PC-3 (cell line): Measurements from ENCODE around the gene ELP6. TPM values are rescaled to one million over a fixed set of nuclear protein-coding genes. Genes with fewer than 3 reads are reported as not detected.

Experiments used
- ATAC-seq: fragments of 200-7000 bp; cut with Tn5 transposase; 2 replicates; pipeline ENCODE4 v1.9.1; 2020; ENCODE audit warnings: mild to moderate bottlenecking, moderate library complexity
- BruUV-seq: library from RNA; stranded (reverse); fragments of 400-500 nt; replicated peaks from 2 replicates; lab custom pipeline; 2021; lab: Mats Ljungman, UMichigan
- CTCF ChIA-PET: fragments of 300-600 bp; sonication (Branson Sonifier 250); formaldehyde crosslinking; loops from one replicate; lab custom pipeline; 2022; ENCODE audit warnings: antibody characterized with exemption; lab: Charles Lee
- POLR2A ChIA-PET: fragments of 300-600 bp; sonication (Branson Sonifier 250); formaldehyde crosslinking; loops from one replicate; lab custom pipeline; 2022; ENCODE audit warnings: antibody characterized with exemption; ENCODE audit not compliant: unreplicated experiment; lab: Charles Lee
- DNase-seq: peaks from one replicate; pipeline ENCODE4 v3.0.0-alpha.2; 2015
- H2AFZ ChIP-seq: fragments of 300-600 bp; sonication (generic); 2 replicates; pipeline ENCODE4 v1.6.0; 2016; ENCODE audit warnings: antibody characterized with exemption, low read length
- H3F3A ChIP-seq: fragments of 300-600 bp; sonication (generic); one replicate; pipeline ENCODE4 v1.6.0; 2017; ENCODE audit warnings: antibody characterized with exemption, low read length, control low read depth, mild to moderate bottlenecking; ENCODE audit not compliant: unreplicated experiment
- H3K27ac ChIP-seq: fragments of 300-600 bp; sonication (generic); 2 replicates; pipeline ENCODE4 v1.5.1; 2016; ENCODE audit warnings: mild to moderate bottlenecking, low read length
- H3K27me3 ChIP-seq: fragments of 300-600 bp; sonication (generic); 2 replicates; pipeline ENCODE4 v1.6.1; 2016; ENCODE audit warnings: low read length, mixed read lengths
- H3K36me3 ChIP-seq: fragments of 300-600 bp; sonication (generic); 2 replicates; pipeline ENCODE4 v1.6.1; 2016; ENCODE audit warnings: low read depth, mixed run types, low read length, mixed read lengths
- H3K4me1 ChIP-seq: fragments of 300-600 bp; sonication (generic); 2 replicates; pipeline ENCODE4 v1.5.1; 2016; ENCODE audit warnings: low read length; ENCODE audit not compliant: insufficient read depth
- H3K4me2 ChIP-seq: fragments of 300-600 bp; sonication (generic); 2 replicates; pipeline ENCODE4 v1.6.0; 2016; ENCODE audit warnings: low read length
- H3K4me3 ChIP-seq: fragments of 300-600 bp; sonication (generic); 2 replicates; pipeline ENCODE4 v1.5.1; 2016; ENCODE audit warnings: mild to moderate bottlenecking, low read length, mixed read lengths
- H3K79me2 ChIP-seq: fragments of 300-600 bp; sonication (generic); 2 replicates; pipeline ENCODE4 v1.6.1; 2017; ENCODE audit warnings: low read length, mixed read lengths
- H3K9ac ChIP-seq: fragments of 300-600 bp; sonication (generic); 2 replicates; pipeline ENCODE4 v1.6.0; 2016; ENCODE audit warnings: mild to moderate bottlenecking, low read length
- H3K9me2 ChIP-seq: fragments of 300-600 bp; sonication (generic); replicated peaks from 2 replicates; pipeline ENCODE4 v1.6.1; 2016; ENCODE audit warnings: mixed run types, low read length, mixed read lengths
- H3K9me3 ChIP-seq: fragments of 300-600 bp; sonication (generic); 2 replicates; pipeline ENCODE4 v1.6.1; 2016; ENCODE audit warnings: low read length, mixed read lengths
- H4K20me1 ChIP-seq: fragments of 300-600 bp; sonication (generic); 2 replicates; pipeline ENCODE4 v1.6.1; 2016; ENCODE audit warnings: low read length, mixed read lengths
- CTCF ChIP-seq: fragments of 300-600 bp; sonication (generic); conservative IDR thresholded peaks from 2 replicates; pipeline ENCODE4 v1.5.1; 2017; ENCODE audit warnings: antibody characterized with exemption, low read depth, mild to moderate bottlenecking, low read length
- EZH2 ChIP-seq: fragments of 300-600 bp; sonication (generic); IDR thresholded peaks from one replicate; pipeline ENCODE4 v1.6.1; 2017; ENCODE audit warnings: antibody characterized with exemption, mild to moderate bottlenecking, low read length; ENCODE audit not compliant: unreplicated experiment
- EZH2phosphoT487 ChIP-seq: fragments of 300-600 bp; sonication (generic); IDR thresholded peaks from 2 replicates; pipeline ENCODE4 v1.6.1; 2018; ENCODE audit warnings: mild to moderate bottlenecking, antibody characterized with exemption, low read length, borderline replicate concordance
- intact Hi-C: fragments of 100-400 bp; cut with micrococcal nuclease; formaldehyde crosslinking; loops from 2 replicates; pipeline ENCODE4 v1.9.0; 2023
- total RNA-seq: library from RNA; depleted of rRNA; stranded (reverse); fragments of >200 nt; gene quantifications from 2 replicates; pipeline ENCODE4 v1.2.3, GENCODE V29; 2014

ELP6 gene
- total RNA-seq, 1 experiment from 2014 or later, result 64.5 TPM

GRCh38 chr3:47536221-47536891 lies 22.8 kb upstream of the ELP6 start:
- Histone ChIP-seq H3K27me3 (no peaks in the 10 kb centered on the region), H3K4me1 (no peaks in the 10 kb centered on the region), H3K27ac (no peak overlapping the region), H3K9me2 (no peaks in the 10 kb centered on the region), H3F3A (no peaks in the 10 kb centered on the region), H3K79me2 (no peaks in the 10 kb centered on the region), H3K9ac (no peak overlapping the region), H3K4me3 (no peak overlapping the region), H2AFZ (no peak overlapping the region), H4K20me1 (no peaks in the 10 kb centered on the region), H3K36me3 (no peaks in the 10 kb centered on the region), H3K9me3 (no peaks in the 10 kb centered on the region), H3K4me2 (no peak overlapping the region)
- intact Hi-C loops, result no loop called here
- TF ChIP-seq EZH2 (no peak), CTCF (no peak), EZH2phosphoT487 (no peak)
- ChIA-PET POLR2A (no interaction called here), CTCF (no interaction called here)
- no peak for DNase-seq
- no peak for ATAC-seq
- no TSS peak for BruUV-seq

DNA sequence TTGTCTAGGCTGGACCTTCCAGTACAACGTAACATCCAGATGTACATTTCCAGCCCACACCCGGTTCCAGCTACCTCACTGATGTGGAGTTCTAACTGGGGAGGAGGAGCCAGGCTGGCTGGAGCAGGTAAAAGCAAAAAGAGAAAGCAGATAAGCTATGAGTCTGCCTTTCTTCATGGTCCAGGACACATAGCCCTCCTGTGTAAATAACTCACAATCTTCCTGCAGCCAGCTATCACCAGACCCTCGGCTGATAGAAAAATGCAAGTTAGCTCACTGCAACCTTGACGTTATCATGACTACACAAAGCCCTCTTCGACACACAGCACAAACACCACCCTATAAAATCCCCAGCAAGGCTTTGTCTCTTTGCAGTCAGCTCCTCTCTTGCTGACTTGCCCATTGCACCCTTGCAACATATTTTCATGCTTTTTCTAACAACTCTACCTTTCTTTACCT lies 20.5 kb upstream of the ELP6 start:
- POLR2A ChIA-PET, result no interaction called here
- H3K9me2 ChIP-seq, result no peaks in the 10 kb centered on the region
- H3F3A ChIP-seq, result no peaks in the 10 kb centered on the region
- no peak overlapping the region for H2AFZ ChIP-seq
- H3K27ac ChIP-seq, result no peak overlapping the region
- DNase-seq, result no peak
- CTCF ChIA-PET, result interaction anchor here (0.5 kb wide), 1 partner anchor 1046 kb away, joined by 3 read pairs; no protein-coding TSS in a partner anchor
- no peaks in the 10 kb centered on the region for H3K4me1 ChIP-seq
- H3K36me3 ChIP-seq, result no peaks in the 10 kb centered on the region
- H3K9ac ChIP-seq, result no peak overlapping the region
- H3K4me3 ChIP-seq, result no peak overlapping the region
- no peaks in the 10 kb centered on the region for H3K27me3 ChIP-seq
- no peak for ATAC-seq
- intact Hi-C loops, result no loop called here
- no peaks in the 10 kb centered on the region for H3K79me2 ChIP-seq
- no peaks in the 10 kb centered on the region for H4K20me1 ChIP-seq
- no TSS peak for BruUV-seq
- TF ChIP-seq EZH2phosphoT487 (no peak), EZH2 (no peak), CTCF (no peak)
- no peak overlapping the region for H3K4me2 ChIP-seq
- H3K9me3 ChIP-seq, result no peaks in the 10 kb centered on the region

- TF ChIP-seq EZH2 (no peak), CTCF (no peak), EZH2phosphoT487 (no peak)
- ChIA-PET CTCF (interaction anchor here (0.5 kb wide), 1 partner anchor 1045 kb away, joined by 3 read pairs; no protein-coding TSS in a partner anchor), POLR2A (no interaction called here)
- Histone ChIP-seq H3F3A (no peaks in the 10 kb centered on the region), H4K20me1 (no peaks in the 10 kb centered on the region), H3K9ac (no peak overlapping the region), H3K27me3 (no peaks in the 10 kb centered on the region), H3K9me2 (no peaks in the 10 kb centered on the region), H3K79me2 (no peaks in the 10 kb centered on the region), H3K4me1 (no peaks in the 10 kb centered on the region), H3K4me3 (no peak overlapping the region), H3K36me3 (no peaks in the 10 kb centered on the region), H3K4me2 (no peak overlapping the region), H3K27ac (no peak overlapping the region), H2AFZ (no peak overlapping the region), H3K9me3 (no peaks in the 10 kb centered on the region)
- intact Hi-C loops, result no loop called here
- no peak for DNase-seq
- ATAC-seq, result no peak
- BruUV-seq, result no TSS peak
These were observed 20.0 kb upstream of the ELP6 start for GRCh38 chr3:47533481-47533880.
